HepG2 (cell line): ENCODE measurements around the gene PRSS3.

Source experiments
- CEBPG ChIP-seq: IDR thresholded peaks from 2 replicates; pipeline ENCODE4 v1.6.1; 2016
- CHD4 ChIP-seq: fragments of 200-600 bp; sonication (generic); IDR thresholded peaks from 2 replicates; pipeline ENCODE4 v1.7.0; 2017; ENCODE audit warnings: mild to moderate bottlenecking, low read length, borderline replicate concordance
- DR1 ChIP-seq: sonication (generic); formaldehyde crosslinking; IDR thresholded peaks from 2 replicates; pipeline ENCODE4 v1.8.0; 2021; ENCODE audit warnings: mild to moderate bottlenecking, missing genetic modification reagents, inconsistent platforms
- JUND ChIP-seq: sonication (generic); formaldehyde crosslinking; IDR thresholded peaks from 2 replicates; pipeline ENCODE4 v1.8.0; 2022; ENCODE audit warnings: mild to moderate bottlenecking, missing genetic modification reagents
- POLR2A ChIP-seq, 2 experiments: IDR thresholded peaks; 2 replicates each; pipeline ENCODE4 v1.6.1; 2011; ENCODE audit warnings: low read depth in 2 of 2, low read length in 2 of 2, mild to moderate bottlenecking in 1 of 2, moderate library complexity in 1 of 2; ENCODE audit not compliant: insufficient read depth in 1 of 2
- RCOR2 ChIP-seq: IDR thresholded peaks from 2 replicates; pipeline ENCODE4 v1.6.1; 2016; ENCODE audit warnings: missing biosample characterization, missing genetic modification reagents
- SMARCC2 ChIP-seq: fragments of 450-650 bp; IDR thresholded peaks from 2 replicates; pipeline ENCODE4 v1.6.1; 2017; ENCODE audit warnings: antibody characterized with exemption, mild to moderate bottlenecking
- SOX6 ChIP-seq, 2 experiments: fragments of 450-650 bp in 1 of 2; sonication (generic) in 1 of 2; formaldehyde crosslinking in 1 of 2; IDR thresholded peaks; 2 replicates each; pipeline versions ENCODE4 v1.4.0 to v1.6.1; 2017 to 2020; ENCODE audit warnings: antibody characterized with exemption in 1 of 2, mild to moderate bottlenecking in 1 of 2, missing genetic modification reagents in 1 of 2
- TCF7L2 ChIP-seq: IDR thresholded peaks from 2 replicates; pipeline ENCODE4 v1.6.1; 2011; ENCODE audit warnings: mild to moderate bottlenecking, low read depth, low read length, moderate library complexity
- TMF1 ChIP-seq: sonication (generic); formaldehyde crosslinking; IDR thresholded peaks from 2 replicates; pipeline ENCODE4 v1.8.1; 2022; ENCODE audit warnings: low read depth, missing genetic modification reagents

- TF ChIP-seq SOX6 (IDR thresholded peaks at IDR 0.05) (no peak), SOX6 (CRISPR knock-in tag; IDR thresholded peaks at IDR 0.05) (no peak), TMF1 (no peak), DR1 (CRISPR knock-in tag) (no peak), POLR2A (IDR thresholded peaks at IDR 0.05; ENCODE audit: insufficient read depth in 1 of 2, low read depth in 2 of 2, low read length in 2 of 2) (no peak), SMARCC2 (no peak), CEBPG (CRISPR knock-in tag) (no peak), RCOR2 (CRISPR knock-in tag) (no peak), TCF7L2 (no peak), CHD4 (no peak), JUND (CRISPR knock-in tag) (no peak)
Observed at GRCh38 chr9:33748633-33749304, 46.6 kb upstream of the PRSS3 start.
